Nephron progenitor cell (in vitro differentiated cells): ENCODE results near the gene CALHM5.

Source experiments
- DNase-seq: peaks from one replicate; pipeline ENCODE4 v3.0.0; 2021
- H3K27ac Mint-ChIP-seq: 2 replicates; pipeline ENCODE4 v1.8.0; 2021; ENCODE audit warnings: mild to moderate bottlenecking, moderate library complexity, mixed read lengths
- H3K27me3 Mint-ChIP-seq: 2 replicates; pipeline ENCODE4 v1.8.0; 2021; ENCODE audit warnings: mild to moderate bottlenecking, low read depth, mixed read lengths; ENCODE audit not compliant: poor library complexity
- H3K36me3 Mint-ChIP-seq: 2 replicates; pipeline ENCODE4 v1.8.0; 2021; ENCODE audit warnings: low read depth, mixed read lengths
- H3K4me1 Mint-ChIP-seq: 2 replicates; pipeline ENCODE4 v1.8.0; 2021; ENCODE audit warnings: mixed read lengths
- H3K4me3 Mint-ChIP-seq: 2 replicates; pipeline ENCODE4 v1.8.0; 2021; ENCODE audit warnings: mild to moderate bottlenecking, moderate library complexity, mixed read lengths
- H3K9me3 Mint-ChIP-seq: 2 replicates; pipeline ENCODE4 v1.8.0; 2021; ENCODE audit warnings: mild to moderate bottlenecking, moderate library complexity, mixed read lengths
- TF ChIP-seq, protein P1 (sequence below): fragments of 200-600 bp; sonication (generic); IDR thresholded peaks from 2 replicates; pipeline ENCODE4 v1.5.0; 2021; ENCODE audit warnings: antibody characterized with exemption

The CALHM5 gene

GRCh38 chr6:116543149-116543548 lies 31.7 kb downstream of the CALHM5 start:
- Mint-ChIP-seq H3K4me3 (no peak overlapping the region), H3K27me3 (peaks cover 16% of the 10 kb centered on the region), H3K4me1 (peaks cover 6% of the 10 kb centered on the region), H3K27ac (no peak overlapping the region), H3K36me3 (no peaks in the 10 kb centered on the region), H3K9me3 (no peaks in the 10 kb centered on the region)
- TF ChIP-seq, protein P1, sequence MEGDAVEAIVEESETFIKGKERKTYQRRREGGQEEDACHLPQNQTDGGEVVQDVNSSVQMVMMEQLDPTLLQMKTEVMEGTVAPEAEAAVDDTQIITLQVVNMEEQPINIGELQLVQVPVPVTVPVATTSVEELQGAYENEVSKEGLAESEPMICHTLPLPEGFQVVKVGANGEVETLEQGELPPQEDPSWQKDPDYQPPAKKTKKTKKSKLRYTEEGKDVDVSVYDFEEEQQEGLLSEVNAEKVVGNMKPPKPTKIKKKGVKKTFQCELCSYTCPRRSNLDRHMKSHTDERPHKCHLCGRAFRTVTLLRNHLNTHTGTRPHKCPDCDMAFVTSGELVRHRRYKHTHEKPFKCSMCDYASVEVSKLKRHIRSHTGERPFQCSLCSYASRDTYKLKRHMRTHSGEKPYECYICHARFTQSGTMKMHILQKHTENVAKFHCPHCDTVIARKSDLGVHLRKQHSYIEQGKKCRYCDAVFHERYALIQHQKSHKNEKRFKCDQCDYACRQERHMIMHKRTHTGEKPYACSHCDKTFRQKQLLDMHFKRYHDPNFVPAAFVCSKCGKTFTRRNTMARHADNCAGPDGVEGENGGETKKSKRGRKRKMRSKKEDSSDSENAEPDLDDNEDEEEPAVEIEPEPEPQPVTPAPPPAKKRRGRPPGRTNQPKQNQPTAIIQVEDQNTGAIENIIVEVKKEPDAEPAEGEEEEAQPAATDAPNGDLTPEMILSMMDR: no peak
- DNase-seq: no peak

GRCh38 chr6:116545651-116546050 lies 34.2 kb downstream of the CALHM5 start, which contains the start of gene TRAPPC3L:
TSS of gene TRAPPC3L (minus strand) at chr6:116545684. CDS start at chr6:116545514, 170 bp downstream.
- H3K36me3 Mint-ChIP-seq: no peaks in the 10 kb centered on the region
- no peak for DNase-seq
- no peaks in the 10 kb centered on the region for H3K9me3 Mint-ChIP-seq
- H3K4me3 Mint-ChIP-seq: no peak within 1 kb of the TSS
- TF ChIP-seq, protein P1: no peak
- peaks cover 10% of the 10 kb centered on the region for H3K27me3 Mint-ChIP-seq
- peaks cover 10% of the 10 kb centered on the region for H3K4me1 Mint-ChIP-seq
- H3K27ac Mint-ChIP-seq: no peak within 1 kb of the TSS

DNA sequence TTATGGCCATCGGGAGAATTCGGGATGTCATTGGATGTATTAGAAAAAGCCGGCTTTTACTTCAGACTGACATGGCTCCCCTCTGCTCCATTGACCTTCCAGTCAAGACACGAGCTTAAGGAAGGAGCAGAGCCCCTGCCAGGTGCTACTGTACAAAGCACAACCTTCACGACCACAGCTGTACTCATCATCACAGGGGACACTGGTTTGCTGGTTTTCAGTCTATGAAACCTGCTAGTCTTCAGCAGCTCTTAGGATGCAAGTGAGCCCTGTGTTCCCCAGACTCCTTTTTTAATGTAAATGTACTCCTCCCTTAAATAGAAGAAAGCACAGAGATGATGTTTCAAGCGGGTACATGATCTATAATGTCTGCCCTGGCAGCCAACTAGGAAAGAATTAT lies 35.9 kb downstream of the CALHM5 start:
- no peak overlapping the region for H3K27ac Mint-ChIP-seq
- peaks cover 10% of the 10 kb centered on the region for H3K27me3 Mint-ChIP-seq
- DNase-seq: no peak
- H3K4me1 Mint-ChIP-seq: peaks cover 16% of the 10 kb centered on the region
- no peaks in the 10 kb centered on the region for H3K36me3 Mint-ChIP-seq
- no peak overlapping the region for H3K4me3 Mint-ChIP-seq
- H3K9me3 Mint-ChIP-seq: no peaks in the 10 kb centered on the region
- TF ChIP-seq, protein P1: no peak

DNA sequence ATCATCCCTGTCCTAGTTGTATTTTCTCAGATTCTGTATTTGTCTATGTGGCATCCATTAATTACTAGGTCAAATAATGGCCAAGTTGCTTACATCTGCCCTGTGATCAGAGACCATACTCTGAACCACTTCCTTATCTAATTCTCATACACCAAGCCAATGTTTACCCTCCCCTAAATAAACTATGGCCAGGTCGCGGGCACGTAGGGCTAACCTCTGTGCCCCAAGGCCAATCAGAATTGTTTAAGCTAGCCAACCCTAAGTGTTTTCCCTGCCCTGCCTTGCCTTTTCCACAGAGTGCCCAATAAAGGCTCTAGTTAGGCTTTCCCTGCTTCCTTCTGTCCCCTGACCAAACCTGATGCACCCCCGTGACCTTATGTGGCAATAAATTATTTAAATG lies 39.4 kb downstream of the CALHM5 start:
- Mint-ChIP-seq H3K4me1 (peaks cover 10% of the 10 kb centered on the region), H3K27ac (peak overlapping the region; percentile 43), H3K36me3 (no peaks in the 10 kb centered on the region), H3K27me3 (peaks cover 4% of the 10 kb centered on the region), H3K4me3 (no peak overlapping the region), H3K9me3 (no peaks in the 10 kb centered on the region)
- no peak for DNase-seq
- TF ChIP-seq, protein P1: no peak

DNA sequence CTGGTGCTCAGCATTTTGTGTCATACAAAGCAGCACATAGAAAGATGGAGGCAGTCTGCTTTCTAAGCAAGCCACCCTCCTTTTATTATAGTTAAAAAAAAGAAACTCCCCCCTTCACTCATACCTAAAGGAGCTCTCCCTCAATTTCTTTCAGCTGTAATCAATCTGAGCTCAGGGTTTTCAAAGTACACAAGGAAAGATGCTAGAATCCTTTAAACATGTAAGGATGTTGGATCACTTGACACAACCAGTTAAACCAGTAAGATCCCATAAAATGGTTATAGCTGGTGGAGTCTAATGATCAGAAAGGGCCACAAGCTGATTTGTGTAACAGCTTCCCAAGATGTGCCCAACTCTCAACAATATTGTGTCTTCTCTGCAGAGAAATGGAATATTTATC lies 42.0 kb downstream of the CALHM5 start, which contains the start of gene CALHM4:
CALHM4 (plus strand) TSS at position 301 of the 400 bp plus-strand sequence; CDS start at position 344, 43 bp downstream.
- H3K4me3 Mint-ChIP-seq: no peak within 1 kb of the TSS
- DNase-seq: no peak
- no peaks in the 10 kb centered on the region for H3K36me3 Mint-ChIP-seq
- H3K9me3 Mint-ChIP-seq: no peaks in the 10 kb centered on the region
- H3K4me1 Mint-ChIP-seq: peaks cover 10% of the 10 kb centered on the region
- H3K27me3 Mint-ChIP-seq: peaks cover 3% of the 10 kb centered on the region
- TF ChIP-seq, protein P1: no peak
- H3K27ac Mint-ChIP-seq: no peak within 1 kb of the TSS

DNA sequence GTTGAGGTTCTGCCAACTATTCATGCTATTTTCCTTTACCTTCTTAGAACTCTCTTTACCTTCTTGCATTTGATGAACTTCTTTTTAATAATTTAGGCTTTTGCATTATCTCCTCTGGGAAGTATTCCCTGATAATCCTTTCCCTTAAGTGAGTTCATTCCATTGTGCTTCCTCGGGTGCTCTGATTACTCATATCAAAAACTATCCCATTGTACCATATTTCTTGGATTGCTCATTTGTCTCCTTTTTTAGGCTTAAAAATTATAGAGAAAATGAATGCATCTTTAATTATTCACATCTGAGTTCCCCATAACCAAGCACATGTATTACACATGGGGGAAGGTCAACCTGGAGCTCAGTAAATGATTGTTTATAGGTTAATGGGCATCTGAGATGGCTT lies 44.6 kb downstream of the CALHM5 start:
- H3K4me3 Mint-ChIP-seq: no peak overlapping the region
- no peaks in the 10 kb centered on the region for H3K36me3 Mint-ChIP-seq
- peaks cover 5% of the 10 kb centered on the region for H3K4me1 Mint-ChIP-seq
- no peaks in the 10 kb centered on the region for H3K9me3 Mint-ChIP-seq
- H3K27me3 Mint-ChIP-seq: peaks cover 8% of the 10 kb centered on the region
- H3K27ac Mint-ChIP-seq: no peak overlapping the region
- no peak for DNase-seq
- TF ChIP-seq, protein P1: no peak
